GM10248 (cell line): Measurements from ENCODE around the gene LRRC53.

Source experiments
- CTCF ChIA-PET: fragments of 300-600 bp; sonication (Branson Sonifier 250); formaldehyde crosslinking; extraction: SDS; loops from one replicate; lab custom pipeline; 2021; ENCODE audit warnings: antibody characterized with exemption; lab: Yijun Ruan, JAX
- POLR2A ChIA-PET: fragments of 350-650 bp; sonication (Branson Sonifier 250); formaldehyde crosslinking; extraction: SDS; loops from one replicate; lab custom pipeline; 2020; ENCODE audit warnings: antibody characterized with exemption; lab: Yijun Ruan, JAX
- DNase-seq: peaks from one replicate; pipeline ENCODE4 v3.0.0; 2012; ENCODE audit errors: extremely low spot score
- CTCF ChIP-seq: IDR thresholded peaks from 2 replicates; pipeline ENCODE4 v1.5.1; 2012; ENCODE audit warnings: mild to moderate bottlenecking, low read depth; ENCODE audit errors: extremely low read depth, missing control alignments, control extremely low read depth

LRRC53 gene

DNA sequence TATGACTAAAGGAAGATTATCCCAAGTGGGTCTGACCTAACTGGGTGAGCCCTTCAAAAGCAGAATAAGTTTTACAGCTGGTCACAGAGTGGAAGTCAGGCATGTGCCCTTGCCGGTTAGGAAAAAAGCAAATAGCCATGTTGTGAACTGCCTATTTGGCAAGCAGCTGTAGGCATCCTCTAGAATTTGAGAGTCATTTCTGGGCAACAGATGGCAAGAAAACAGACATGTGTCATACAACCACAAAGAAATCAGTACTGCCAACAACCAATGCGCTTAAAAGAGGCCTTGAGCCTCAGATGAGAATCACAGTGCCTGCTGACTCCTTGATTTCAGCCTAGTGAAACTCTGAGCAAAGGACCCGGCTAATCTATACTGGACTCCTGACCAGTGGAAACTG, 26.8 kb downstream of the LRRC53 start:
- CTCF ChIA-PET, result interaction anchor here (7.3 kb wide), 1 partner anchor 17 kb away, joined by 48 read pairs; no protein-coding TSS in a partner anchor
- TF ChIP-seq CTCF, result no peak
- POLR2A ChIA-PET, result no interaction called here
- no peak for DNase-seq

- ChIA-PET POLR2A (no interaction called here), CTCF (interaction anchor here (1.1 to 2.7 kb wide), 3 partner anchors 12 to 22 kb away, joined by 4 to 9 read pairs (median 4); no protein-coding TSS in a partner anchor)
- no peak for DNase-seq
- no peak for TF ChIP-seq CTCF
Observed at GRCh38 chr1:74481607-74482006, 30.8 kb downstream of the LRRC53 start.

DNA sequence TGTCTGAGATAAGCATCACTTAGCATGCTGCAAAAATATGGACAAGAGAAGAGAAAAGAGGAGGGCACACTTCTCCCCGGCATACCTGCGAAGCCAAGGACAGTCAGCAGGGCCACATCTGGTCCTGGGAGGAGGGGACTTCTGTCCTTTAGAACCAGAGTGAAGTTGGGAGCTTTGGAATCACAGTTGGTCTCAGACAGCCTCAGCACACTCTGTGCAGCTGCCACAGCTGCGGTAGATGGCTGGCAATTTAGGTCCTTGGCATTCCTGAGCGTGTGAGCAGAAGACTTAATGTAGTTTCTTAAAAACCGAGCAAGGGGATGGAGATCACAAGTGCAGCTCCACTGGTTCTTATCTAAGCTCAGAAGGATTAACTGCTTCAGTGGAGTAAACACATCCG, 32.3 kb downstream of the LRRC53 start:
- ChIA-PET CTCF (interaction anchor here (1.8 to 2.7 kb wide), 2 partner anchors 11 to 23 kb away, joined by 6 to 9 read pairs; no protein-coding TSS in a partner anchor), POLR2A (no interaction called here)
- no peak for TF ChIP-seq CTCF
- DNase-seq, result no peak

DNA sequence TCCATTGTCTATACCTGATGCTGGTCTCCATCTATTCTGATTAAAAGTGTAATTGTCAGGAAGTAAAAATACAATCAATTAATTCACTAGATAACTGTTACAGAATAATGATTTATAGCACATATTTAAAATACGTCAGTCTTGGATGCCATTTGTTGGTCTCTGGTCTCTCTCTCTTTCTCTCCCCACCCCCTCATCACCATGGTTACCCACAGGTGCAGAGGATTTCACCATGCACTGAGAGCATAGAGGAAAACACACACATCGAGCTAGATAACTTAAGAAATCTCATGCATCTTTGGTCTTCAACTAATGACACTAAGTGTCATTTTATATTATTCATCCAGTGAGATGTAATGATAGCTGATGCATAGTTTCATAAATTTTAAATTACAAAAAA, 33.4 kb downstream of the LRRC53 start:
- TF ChIP-seq CTCF, result no peak
- CTCF ChIA-PET, result interaction anchor here (1.8 to 2.7 kb wide), 2 partner anchors 10 to 25 kb away, joined by 6 to 9 read pairs; no protein-coding TSS in a partner anchor
- POLR2A ChIA-PET, result no interaction called here
- DNase-seq, result no peak

- ChIA-PET CTCF (no interaction called here), POLR2A (no interaction called here)
- no peak for DNase-seq
- TF ChIP-seq CTCF, result no peak
Observed at GRCh38 chr1:74474585-74474984, 37.8 kb downstream of the LRRC53 start.

GRCh38 chr1:74471470-74471869, 40.9 kb downstream of the LRRC53 start:
- CTCF ChIA-PET, result interaction anchor here (1.4 to 1.5 kb wide), 2 partner anchors 23 to 32 kb away, joined by 3 read pairs; no protein-coding TSS in a partner anchor
- POLR2A ChIA-PET, result no interaction called here

More at GRCh38 chr1:74471470-74471869, 40.9 kb downstream of the LRRC53 start:
- DNase-seq, result no peak
- TF ChIP-seq CTCF, result no peak
